ENCODE results near the gene NCK2.

Gene NCK2

DNA sequence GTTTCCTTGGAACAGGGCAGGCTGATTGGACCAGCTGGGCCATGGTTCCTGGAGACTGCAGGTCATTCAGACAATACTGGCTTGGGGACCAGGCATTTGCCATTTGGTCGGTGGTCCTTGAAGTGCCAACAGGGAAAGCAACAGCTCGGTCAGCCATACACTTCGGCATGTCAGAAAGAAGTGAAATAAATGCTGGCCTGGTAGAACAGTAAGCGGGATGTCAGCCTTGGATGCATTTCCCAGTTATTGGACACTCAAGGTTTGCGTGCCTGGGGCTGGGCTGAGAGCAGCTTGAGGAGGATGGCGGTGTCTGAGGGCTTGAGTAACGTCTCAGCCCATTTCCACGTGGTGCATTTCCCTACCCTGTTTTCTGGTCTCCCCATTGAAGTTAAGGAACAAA is 75.4 kb downstream of the NCK2 start:
- FAIRE-seq: no peak

DNA sequence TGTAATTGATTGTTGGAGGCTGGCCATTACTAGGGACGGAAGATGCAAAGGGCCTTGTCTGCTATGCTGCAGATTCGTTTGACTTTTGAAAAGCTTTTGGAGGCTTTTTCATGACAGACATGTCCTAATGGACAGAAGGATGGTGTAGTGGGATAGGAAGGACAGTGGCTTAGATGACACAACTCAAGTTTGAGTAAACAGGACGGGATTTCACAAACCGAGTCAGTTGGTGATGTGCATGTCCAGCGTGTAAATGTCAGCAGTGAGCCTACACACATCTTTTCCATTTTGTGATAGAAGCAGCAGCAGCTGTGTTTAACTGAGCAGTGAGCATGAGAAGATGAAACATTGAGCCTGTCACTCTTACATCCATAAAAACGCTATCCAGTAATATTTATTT is 76.0 kb downstream of the NCK2 start:
- FAIRE-seq: no peak

DNA sequence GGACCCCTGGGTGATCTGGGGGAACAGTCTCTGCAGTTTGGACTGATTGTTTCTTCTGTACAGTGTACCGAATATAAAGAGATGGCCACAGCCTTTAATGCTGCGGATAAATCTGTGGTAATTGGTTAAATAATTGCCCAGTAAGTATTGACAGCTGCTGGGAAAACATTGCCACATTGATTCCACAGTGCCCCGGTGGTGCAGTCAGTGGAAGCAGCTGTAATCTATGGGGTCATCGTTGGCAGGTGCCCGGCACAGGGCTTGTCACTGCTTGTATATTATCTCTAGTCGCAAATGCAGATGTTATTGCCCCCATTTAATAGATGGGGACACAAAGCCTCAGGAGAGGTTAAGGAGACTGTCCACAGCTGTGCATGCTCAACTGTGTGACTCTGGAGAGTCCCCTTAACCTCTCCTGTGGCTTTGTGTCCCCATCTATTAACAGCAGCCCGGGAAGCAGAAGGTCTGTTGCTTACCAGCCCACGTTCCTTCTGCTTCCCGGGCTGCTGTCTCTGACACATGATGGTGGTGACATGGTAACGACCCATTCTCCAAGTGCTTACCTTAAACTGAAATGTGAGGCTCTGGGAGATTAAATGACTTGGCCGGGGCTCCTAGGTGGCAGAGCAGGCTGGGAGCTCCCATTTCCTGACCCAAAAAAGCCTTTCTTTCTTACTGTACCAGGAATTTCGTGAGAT is 76.9 kb downstream of the NCK2 start:
- no peak for FAIRE-seq

DNA sequence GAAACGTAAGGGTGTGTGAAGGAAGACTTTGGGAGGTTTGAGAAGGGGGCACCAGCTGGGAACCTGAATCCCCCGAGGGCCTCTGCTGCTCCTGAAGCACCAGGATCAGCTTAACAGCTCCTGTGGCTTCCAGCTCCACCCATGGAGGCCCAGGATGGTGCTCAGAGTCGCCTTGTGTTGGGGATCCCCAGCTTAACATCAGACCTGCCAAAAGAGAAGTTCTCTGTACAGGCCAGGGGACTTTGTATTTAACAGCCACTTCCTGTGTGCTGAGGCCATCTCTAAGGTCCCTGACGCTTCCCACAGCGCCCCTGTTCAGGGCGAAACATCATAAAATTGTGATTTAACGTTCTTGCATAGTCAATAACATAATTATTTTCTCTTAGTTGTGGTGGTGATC is 77.5 kb downstream of the NCK2 start:
- FAIRE-seq: no peak

DNA sequence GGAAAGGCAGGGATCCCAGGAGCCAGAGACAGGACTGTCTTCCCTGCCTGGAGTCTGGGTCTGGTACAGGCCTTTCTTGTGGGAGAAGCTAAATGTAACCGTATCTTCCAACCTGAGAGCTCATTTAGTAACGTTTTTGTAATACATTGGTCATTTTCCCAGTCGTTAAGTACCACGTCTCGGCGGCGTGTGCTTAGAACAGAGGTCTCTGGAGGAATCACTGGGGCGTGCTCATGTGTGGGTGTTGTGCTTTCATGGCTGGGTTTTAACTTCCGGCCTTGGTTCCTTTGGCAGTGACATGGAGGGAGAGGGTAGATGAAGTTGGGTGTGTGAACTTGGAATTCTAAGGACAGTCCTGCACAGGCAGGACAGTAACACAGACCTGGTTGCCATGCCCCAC is 79.7 kb downstream of the NCK2 start:
- FAIRE-seq: no peak

DNA sequence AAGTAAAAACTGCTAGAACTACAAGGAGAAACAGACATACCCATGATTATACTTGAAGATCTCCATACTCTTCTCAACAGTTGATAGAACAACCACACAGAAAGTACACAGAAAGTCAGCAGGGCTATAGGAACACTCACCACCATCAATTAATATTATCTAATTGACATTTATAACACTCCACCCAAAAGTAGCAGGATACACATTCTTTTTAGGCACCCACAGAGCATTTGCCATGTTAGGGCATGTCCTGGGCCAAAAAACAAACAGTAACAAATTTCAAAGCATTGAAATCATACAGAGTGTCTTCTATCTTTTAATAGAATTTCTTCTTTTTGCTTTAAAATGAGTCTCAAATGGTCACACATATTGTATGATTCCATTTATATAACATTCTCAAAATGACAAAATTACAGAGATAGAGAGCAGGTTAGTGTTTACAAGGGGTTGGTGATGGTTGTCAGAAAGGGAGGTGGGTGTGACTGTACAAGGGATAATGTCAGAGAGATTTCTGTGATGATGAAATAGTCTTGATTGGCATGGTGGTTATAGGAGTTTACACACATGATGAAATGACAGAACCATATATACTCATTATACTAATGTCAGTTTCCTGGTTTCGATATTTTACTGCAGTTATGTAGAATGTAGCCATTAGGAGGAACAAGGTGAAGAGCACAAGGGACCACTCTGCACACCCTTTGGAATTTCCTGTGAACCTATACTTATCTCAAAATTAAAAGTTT is 82.8 kb downstream of the NCK2 start:
- FAIRE-seq: no peak

DNA sequence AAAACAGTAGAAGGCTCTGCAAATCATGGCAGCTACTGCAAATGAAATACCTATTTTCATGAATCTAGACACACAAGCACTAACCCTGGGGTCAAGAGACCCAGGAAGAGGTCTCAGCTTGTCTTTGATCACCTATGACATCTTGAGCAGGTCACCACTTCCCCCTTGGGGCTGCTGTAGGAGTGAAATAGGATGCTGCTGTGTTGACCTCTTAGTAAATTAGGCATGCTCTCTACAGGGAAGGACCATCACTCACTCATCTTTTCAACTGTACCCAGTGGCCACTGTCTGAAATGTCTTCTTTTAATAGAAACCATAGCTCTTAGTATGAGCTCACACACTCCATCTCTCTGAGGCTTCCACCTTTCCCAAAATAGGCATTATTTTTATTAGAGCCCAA is 83.8 kb downstream of the NCK2 start:
- FAIRE-seq: no peak

DNA sequence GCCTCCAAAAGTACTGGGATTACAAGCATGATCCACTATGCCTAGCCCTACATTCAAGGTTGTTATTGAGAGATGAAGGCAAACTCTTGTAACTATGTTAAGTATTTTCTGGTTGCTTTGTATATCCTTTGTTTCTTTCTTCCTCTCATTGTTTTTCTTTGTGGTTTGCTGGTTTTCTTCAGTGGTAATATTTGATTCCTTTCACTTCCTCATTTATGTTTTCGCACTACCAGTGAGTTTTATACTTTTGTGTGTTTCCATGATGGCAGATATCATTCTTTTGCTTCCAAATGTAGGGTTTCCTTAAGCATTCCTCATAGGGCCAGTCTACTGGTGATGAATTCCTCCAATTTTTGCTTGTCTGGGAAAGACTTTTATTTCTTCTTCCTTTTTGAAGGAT is 90.2 kb downstream of the NCK2 start:
- no peak for FAIRE-seq

DNA sequence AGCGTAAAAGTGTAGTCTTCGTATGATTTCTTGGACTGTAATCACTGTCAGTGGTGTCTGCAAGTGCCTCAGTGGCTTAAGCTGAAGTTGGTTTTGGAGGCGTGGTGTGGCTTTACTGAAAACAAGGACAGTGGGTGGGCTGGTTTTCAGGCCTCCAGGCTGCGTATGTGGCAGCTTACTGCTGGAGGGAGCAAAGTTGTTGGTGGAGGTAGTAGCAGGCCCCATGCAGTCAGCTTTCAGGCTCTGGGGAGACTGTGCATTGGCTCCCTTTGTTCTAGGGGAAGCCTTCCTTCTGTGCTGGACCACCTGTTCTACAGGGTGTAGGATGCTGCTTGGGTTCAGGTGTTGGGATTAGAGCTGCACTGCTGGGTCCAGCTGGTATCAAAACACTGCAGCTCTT is 91.6 kb downstream of the NCK2 start:
- FAIRE-seq: no peak

DNA sequence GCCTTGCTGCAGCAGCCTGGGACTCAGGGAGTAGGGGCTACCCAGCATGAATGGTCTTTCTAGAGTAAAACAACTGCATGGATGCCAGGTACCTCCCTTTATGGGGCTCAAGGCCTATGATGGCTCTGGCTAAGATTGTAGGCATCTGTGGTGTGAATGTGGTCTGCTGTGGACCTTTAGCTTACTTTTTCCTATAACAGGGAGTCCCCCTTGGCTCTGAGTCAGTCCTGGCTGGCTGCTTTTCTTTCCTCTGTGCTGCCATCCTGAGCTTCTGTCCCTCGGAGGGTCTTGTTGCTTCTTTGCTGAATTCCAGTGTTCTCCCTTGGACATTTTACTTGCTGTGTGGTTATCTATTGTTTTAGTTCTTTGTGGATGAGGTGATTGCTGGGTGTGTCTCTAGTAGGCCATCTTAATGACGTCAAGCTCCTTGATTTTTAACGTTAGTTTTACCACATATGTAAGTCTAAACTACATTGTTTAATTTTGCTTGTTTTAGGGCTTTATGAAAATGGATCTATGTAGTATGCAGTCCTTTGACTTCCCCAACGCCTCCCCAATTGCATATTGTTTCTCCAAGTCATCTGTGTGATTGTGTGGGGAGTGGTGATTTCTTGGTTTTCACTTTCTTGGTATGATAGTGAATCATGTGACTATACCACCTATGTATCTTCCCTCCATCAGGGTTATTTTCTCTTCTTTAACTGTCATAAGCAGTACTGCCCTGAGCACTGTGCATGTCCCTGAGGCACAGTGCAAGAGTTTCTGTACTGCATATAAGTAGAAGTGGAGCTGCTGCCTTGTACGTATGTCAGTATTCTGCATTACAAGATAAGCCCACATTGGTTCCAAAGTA is 92.4 kb downstream of the NCK2 start:
- FAIRE-seq: no peak

DNA sequence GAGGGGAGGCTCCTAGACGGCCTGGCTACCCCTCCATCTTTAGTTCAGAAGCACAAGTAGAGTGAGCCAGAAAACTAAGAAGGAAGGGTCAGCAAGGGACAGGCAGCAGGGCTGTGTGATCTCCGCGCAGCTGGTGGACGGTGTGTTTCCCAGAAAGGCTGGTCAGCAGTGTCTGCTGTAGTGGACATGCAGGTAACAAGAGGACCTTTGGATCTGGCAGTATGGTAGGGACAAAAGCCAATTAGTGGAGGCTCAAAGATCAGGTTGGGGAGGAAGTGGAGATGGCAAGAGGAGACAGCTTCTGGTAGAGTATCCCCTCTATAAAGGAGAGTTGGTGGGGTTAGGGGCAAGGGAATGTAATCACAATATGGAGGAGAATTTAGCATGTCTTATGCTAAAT is 95.1 kb downstream of the NCK2 start:
- no peak for FAIRE-seq

DNA sequence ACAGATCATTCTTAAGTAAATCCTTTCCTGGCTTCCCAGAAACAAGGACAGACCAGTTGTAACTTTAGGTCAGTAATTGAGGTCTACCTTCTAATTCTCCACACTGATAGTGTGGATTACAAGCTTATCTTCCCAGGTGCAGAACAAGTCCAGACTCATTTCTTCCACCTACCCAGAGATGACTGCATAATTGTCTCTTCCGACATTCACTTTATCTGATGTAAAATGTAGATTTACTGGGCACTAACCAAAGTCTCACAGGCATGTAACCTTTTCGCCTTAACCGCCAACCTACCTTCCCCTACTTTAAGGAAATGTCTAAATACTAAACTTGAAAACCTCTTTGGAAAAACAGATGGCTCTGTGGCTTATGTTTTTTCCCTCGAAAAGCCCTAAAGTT is 96.2 kb downstream of the NCK2 start:
- no peak for FAIRE-seq

DNA sequence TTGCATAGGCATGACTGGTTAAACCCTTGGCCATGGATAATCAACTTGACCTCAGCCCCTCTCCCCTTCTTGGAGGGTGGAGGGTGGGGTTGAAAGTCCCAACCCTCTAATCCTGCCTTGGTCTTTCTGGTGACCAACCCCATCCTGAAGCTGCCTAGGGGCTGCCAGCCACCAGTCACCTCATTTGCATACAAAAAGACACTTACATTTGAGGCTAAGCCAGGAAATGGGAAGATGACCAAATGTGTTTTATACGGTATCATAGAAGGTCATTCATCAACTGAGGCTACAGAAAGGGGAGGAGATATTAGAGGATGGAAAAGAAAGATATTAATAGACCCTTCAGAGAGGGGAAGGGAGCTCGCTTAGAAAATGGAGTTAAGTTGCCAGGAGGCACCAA is 96.8 kb downstream of the NCK2 start:
- FAIRE-seq: no peak

DNA sequence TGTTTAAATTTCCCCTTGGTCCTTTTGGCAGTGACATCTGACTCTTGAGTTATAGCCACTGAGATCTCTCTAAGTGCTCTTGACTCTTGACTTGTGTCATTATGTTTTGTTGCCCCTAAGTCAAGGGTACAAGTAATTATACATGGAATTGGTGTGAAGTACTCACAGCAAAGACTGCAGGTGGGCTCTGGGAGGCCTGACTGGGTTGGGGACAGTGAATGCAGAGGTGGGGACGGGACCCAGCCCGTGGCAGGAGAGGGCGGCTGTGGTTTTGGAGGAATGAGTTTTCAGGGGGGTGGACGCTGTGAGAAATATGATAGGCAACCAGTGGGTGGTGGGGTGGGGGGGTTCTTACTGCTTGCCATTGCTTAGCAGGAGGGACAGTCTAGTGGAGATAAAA is 97.8 kb downstream of the NCK2 start:
- FAIRE-seq: no peak

DNA sequence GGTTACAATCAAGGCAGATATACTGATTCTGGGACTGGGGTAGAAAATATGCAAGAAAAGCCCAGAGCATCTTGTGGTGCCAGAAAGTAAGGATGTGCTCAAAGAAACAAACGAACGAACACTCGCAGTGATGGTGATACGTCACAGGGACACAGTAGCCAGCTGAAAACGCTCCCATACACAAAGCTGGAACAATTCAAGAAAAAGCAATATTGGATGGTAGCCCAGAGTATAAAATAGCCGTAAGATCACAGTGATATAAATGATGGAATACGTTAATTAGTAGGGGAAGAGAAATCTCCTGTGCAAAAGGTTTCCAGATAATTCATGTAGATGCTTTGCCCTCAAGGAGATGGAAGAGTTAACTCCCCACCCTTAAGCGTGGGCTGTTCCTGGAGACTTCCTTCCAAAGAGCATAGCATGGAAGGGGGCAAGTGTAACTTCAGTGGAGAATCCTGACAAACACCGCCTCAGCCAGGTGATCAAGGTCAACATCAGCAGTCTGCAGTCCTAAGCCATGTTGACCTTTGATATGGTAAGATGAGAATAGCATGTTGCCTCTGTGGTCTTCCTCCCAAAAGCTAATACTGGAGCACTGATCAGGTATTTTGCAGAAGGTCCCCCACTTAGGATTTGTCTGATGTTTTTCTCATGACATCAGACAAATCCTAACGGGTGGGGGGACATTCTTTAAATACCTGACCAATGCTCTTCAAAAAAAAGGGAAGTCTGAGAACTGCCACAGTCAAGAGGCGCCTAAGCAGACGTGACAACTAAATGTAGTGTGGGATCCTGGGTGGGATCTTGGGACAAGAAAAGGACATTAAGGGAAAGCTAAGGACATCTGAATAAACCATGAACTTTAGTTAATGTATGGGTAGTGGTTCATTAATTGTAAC is 99.0 kb downstream of the NCK2 start:
- FAIRE-seq: no peak

DNA sequence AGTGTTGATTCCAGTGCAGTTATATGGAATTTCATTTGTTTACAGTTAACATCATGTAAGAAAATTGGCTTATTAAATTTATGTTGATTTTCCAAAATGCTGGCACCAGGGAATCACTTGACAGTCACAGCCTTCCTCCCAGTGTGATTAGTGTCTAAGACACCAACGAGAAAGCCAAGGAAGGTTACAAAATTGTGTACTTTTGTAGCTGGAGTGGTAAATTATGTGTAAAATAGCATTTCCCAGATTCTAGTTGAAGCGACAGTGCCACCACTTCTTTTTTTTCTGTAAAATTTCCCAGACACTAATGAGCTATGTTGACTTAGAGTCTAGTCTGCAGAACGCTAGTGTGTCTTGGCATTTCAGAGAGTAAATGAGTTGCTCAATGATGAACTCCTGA is 101.3 kb downstream of the NCK2 start:
- FAIRE-seq: no peak

DNA sequence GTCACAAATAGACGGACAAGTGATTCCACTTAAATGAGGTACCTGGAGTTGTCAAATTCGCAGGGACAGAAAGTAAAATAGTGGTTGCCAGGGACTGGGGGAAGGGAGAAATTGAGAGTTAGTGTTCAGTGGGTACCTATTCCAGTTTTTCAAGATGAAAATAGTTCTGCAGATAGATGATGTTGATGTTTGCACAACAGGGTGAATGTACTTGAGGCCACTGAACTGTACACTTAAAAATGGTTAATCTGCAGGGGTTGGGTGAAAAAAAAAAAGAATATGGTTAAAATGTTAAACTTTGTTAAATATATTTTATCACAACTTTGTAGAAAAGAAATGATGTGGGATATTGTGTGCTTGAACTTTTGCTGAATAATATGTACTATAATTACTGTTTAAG is 102.3 kb downstream of the NCK2 start:
- FAIRE-seq: no peak

DNA sequence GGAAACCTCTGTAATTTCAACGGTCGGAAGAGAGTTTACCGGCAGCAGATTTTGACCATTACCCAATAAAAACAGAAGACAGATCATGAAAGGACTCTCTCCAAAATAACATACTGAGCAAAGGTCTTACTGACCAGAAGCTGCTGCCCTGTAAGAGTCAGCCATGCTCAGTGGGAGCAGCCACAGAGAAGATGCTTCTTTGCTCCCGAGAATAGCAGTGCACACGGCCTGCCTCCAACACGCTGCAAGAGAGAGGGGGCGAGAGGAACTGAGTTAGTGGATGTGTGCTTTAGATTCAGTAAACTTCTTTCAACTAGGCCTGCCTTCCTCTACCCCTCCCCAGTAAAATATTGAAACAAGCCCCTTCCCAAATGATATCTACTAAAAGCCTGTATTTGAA is 103.7 kb downstream of the NCK2 start:
- FAIRE-seq: no peak

DNA sequence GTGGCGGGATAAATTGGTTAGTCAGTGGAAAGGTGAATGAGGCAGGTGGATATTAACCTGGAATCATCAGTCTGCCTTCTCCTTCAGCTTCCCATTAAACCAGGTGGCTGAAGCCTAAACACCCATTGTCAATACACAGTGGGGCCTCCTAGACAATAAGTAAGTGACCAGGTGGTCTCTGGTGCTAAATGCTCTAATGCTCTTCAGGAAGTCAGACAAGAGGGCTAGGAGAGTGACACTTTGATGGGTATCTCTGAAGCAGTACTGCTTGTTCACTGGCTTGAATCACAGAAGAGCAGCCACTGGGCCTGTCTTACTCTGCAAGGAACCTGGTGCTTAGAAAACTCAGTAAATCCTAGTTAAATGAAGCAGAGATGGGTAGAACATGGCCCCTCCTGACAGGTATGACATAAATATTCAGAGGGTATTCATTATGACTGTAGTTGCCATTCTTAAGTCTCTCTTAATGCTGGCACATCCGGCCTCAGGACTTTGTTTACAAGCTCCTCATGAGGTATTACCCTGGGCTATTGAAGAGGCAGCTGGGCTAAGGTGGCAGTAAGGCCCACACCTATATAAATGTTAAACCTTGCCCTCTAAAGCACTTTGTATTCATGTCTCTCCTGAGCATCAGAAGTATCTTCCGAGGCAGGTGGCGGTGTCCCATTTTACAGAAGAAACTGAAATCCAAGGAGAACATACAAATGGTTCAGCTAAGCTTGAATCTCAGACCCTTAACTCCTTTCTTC is 104.9 kb downstream of the NCK2 start:
- no peak for FAIRE-seq

DNA sequence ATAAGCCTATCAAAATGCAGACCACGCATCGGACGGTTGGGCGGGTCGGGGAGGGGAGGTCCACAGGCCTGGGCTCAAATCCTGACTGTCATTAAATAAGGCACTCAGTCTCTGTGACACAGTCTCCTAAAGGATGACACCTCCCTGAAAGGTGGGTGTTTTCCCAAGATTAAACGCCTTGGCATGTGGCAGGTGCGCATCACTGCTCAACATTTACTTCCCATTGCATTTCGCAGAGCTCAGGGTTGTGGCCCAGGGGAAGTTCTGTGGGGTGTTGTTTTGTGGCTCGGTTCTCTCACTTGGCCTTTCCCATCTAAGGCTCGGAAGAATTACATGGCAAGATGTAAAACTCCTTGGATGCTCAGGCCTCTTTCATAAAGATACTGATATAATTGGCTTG is 107.4 kb downstream of the NCK2 start:
- FAIRE-seq: no peak

DNA sequence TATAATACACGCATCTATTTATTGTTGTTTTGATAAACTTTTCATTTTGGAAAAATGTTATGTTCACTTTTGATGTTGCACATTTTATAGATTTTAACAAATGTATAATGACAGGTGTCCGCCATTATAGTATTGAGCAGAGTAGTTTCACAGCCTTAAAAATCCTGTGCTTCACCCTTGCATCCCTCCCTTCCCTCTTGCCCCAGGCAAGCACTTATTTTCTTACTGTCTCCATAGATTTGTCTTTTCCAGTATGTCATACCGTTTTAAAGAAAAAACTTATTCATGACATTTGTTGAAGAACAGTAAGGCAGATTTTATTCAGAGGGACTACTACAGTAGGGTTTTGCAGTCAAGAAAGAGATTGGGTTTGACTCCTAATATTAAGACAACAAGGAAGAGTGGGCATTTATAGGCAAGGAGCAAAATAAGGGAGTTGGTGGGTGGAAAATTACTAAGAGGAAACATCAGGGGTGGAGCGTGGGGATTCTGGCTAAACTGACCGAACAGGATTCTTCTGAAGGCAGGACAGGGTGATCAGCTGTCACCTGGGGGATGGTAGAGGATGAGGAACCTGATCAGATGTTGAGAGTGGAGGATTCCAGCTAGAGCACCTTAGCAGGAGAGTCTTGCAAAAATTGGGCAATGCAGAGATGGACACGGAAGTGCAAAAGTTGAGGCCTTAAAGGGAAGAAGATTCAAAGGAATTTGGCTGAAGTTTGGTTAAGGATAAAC is 108.8 kb downstream of the NCK2 start:
- FAIRE-seq: no peak
